Measurements from ENCODE around the gene ITM2C. TPM values are rescaled to one million over a fixed set of nuclear protein-coding genes. Genes with fewer than 3 reads are reported as not detected.

Gene ITM2C
- total and polyA plus RNA-seq, 2 of the 13 experiments (the other 11 are each of a cell fraction or from before 2014, with no cell fraction given) = 70.5 to 270 TPM

- TF ChIP-seq ZNF512 (CRISPR knock-in tag; IDR thresholded peaks at IDR 0.05) = no peak
- TF ChIP-seq MXI1 (IDR thresholded peaks at IDR 0.05; ENCODE audit: borderline replicate concordance, low read depth, low read length) = peak; percentile 55; the same call in 1 of the 3 replicates
- TF ChIP-seq GATAD2A (CRISPR knock-in tag; IDR thresholded peaks at IDR 0.05) = peak; percentile 51; the same call in 1 of the 2 replicates
- TF ChIP-seq FOSL2 (CRISPR knock-in tag; IDR thresholded peaks at IDR 0.05) = peak; percentile 98
- TF ChIP-seq ZSCAN30 (CRISPR knock-in tag; IDR thresholded peaks at IDR 0.05) = no peak
- TF ChIP-seq, protein P1, sequence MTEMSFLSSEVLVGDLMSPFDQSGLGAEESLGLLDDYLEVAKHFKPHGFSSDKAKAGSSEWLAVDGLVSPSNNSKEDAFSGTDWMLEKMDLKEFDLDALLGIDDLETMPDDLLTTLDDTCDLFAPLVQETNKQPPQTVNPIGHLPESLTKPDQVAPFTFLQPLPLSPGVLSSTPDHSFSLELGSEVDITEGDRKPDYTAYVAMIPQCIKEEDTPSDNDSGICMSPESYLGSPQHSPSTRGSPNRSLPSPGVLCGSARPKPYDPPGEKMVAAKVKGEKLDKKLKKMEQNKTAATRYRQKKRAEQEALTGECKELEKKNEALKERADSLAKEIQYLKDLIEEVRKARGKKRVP (CRISPR knock-in tag; IDR thresholded peaks at IDR 0.05) = peak in 1 of 2 experiments; percentile 70; a peak in 2 of 4 replicates
- TF ChIP-seq RFXANK (CRISPR knock-in tag; IDR thresholded peaks at IDR 0.05) = no peak
- peak; percentile 55; the same call in 1 of the 2 replicates for TF ChIP-seq SOX13 (IDR thresholded peaks at IDR 0.05)
- TF ChIP-seq SOX13 (CRISPR knock-in tag; conservative IDR thresholded peaks at IDR 0.05 in 1 of 2, IDR thresholded peaks at IDR 0.05 in 1 of 2) = peak in 1 of 2 experiments; percentile 87; a peak in 2 of 4 replicates
- TF ChIP-seq, protein P2, sequence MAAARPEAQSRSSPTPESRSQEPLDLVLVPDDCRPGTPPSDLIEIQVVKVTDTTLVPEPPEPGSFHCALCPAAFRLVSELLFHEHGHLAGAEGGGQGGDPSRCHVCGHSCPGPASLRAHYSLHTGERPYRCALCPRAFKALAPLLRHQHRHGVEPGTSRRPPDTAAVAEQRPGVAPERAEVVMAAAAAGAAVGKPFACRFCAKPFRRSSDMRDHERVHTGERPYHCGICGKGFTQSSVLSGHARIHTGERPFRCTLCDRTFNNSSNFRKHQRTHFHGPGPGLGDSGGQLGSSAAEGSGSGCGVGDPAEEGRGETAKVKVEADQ (CRISPR knock-in tag; IDR thresholded peaks at IDR 0.05; ENCODE audit: borderline replicate concordance) = no peak
- TF ChIP-seq NBN (conservative IDR thresholded peaks at IDR 0.05) = no peak
- TF ChIP-seq KAT2B (IDR thresholded peaks at IDR 0.05; ENCODE audit: borderline replicate concordance, low read depth, low read length) = no peak
- TF ChIP-seq, protein P3, sequence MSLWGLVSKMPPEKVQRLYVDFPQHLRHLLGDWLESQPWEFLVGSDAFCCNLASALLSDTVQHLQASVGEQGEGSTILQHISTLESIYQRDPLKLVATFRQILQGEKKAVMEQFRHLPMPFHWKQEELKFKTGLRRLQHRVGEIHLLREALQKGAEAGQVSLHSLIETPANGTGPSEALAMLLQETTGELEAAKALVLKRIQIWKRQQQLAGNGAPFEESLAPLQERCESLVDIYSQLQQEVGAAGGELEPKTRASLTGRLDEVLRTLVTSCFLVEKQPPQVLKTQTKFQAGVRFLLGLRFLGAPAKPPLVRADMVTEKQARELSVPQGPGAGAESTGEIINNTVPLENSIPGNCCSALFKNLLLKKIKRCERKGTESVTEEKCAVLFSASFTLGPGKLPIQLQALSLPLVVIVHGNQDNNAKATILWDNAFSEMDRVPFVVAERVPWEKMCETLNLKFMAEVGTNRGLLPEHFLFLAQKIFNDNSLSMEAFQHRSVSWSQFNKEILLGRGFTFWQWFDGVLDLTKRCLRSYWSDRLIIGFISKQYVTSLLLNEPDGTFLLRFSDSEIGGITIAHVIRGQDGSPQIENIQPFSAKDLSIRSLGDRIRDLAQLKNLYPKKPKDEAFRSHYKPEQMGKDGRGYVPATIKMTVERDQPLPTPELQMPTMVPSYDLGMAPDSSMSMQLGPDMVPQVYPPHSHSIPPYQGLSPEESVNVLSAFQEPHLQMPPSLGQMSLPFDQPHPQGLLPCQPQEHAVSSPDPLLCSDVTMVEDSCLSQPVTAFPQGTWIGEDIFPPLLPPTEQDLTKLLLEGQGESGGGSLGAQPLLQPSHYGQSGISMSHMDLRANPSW (CRISPR knock-in tag; IDR thresholded peaks at IDR 0.05; ENCODE audit: borderline replicate concordance) = no peak
- TF ChIP-seq GATA4 (IDR thresholded peaks at IDR 0.05; ENCODE audit: borderline replicate concordance, low read depth) = no peak
- no peak for TF ChIP-seq KMT2A (CRISPR knock-in tag; IDR thresholded peaks at IDR 0.05)
- no peak for TF ChIP-seq SUZ12 (IDR thresholded peaks at IDR 0.05; ENCODE audit: low read depth, low read length)
- no peak for TF ChIP-seq KDM3A (CRISPR knock-in tag; IDR thresholded peaks at IDR 0.05; ENCODE audit: low read depth)
- TF ChIP-seq NCOA5 (CRISPR knock-in tag; IDR thresholded peaks at IDR 0.05) = no peak
- TF ChIP-seq ATF3 (CRISPR knock-in tag; IDR thresholded peaks at IDR 0.05) = peak; percentile 48; the same call in 1 of the 2 replicates
- no peak for TF ChIP-seq CAMTA2 (CRISPR knock-in tag; IDR thresholded peaks at IDR 0.05; ENCODE audit: borderline replicate concordance)
- no peak for TF ChIP-seq THYN1 (CRISPR knock-in tag; IDR thresholded peaks at IDR 0.05; ENCODE audit: borderline replicate concordance, low read depth)
- no peak for TF ChIP-seq ZNF354B (CRISPR knock-in tag; IDR thresholded peaks at IDR 0.05)
- no peak for TF ChIP-seq CC2D1A (CRISPR knock-in tag; IDR thresholded peaks at IDR 0.05)
Observed at GRCh38 chr2:230905448-230906421, 41.0 kb downstream of the ITM2C start (continued).
